MV-4-11 (cell line): ENCODE results near the gene R3HDM2.

Experiments used
- DNase-seq: peaks from one replicate; lab custom pipeline; 2025; lab: John Stamatoyannopoulos, UW

R3HDM2 gene

DNA sequence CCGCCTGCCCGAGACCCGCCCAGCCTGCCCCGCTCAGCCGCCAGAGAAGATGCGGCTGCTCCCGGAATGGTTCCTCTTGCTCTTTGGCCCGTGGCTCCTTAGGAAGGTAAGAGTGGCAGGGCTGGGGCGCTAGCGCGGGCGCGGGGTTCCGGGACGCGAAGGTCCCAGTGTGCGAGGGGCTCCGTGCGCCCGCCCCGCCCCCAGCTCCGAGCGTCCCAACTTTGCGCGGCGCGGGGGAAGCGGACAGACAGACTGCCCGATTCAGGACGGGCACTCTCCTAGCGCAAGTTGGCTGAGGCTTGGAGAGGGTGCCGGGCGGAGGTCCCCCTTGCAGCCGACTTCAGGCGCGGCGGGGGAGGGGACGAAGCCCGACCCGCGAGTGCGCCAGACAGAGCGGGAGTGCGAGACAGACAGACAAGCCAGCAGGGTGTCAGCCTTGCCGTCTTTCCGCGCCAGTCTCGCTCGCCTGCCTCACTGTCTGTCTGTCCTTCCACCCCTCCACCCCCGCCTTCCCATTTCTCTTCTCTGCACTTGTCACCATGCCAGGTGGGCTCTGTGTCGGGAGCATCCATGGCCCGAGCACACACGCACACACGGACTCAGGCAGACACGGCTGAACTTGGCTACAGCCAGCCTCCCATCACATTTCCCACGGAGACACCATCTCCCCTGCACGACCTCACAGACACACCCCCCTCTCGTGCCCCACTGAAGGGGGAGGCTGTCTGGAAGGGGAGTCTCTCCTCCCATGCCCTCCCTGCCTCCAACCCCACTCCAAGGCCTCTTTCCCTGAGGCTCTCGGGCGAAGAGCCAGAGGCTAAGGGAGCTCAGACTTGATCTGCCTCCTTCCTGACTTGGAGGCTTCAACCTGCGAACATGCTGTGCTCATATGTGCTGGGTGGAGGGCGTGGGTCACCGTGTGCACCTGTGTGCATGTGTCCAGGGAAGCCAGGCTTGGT lies 213.6 kb downstream of the R3HDM2 start:
- no peak for DNase-seq

DNA sequence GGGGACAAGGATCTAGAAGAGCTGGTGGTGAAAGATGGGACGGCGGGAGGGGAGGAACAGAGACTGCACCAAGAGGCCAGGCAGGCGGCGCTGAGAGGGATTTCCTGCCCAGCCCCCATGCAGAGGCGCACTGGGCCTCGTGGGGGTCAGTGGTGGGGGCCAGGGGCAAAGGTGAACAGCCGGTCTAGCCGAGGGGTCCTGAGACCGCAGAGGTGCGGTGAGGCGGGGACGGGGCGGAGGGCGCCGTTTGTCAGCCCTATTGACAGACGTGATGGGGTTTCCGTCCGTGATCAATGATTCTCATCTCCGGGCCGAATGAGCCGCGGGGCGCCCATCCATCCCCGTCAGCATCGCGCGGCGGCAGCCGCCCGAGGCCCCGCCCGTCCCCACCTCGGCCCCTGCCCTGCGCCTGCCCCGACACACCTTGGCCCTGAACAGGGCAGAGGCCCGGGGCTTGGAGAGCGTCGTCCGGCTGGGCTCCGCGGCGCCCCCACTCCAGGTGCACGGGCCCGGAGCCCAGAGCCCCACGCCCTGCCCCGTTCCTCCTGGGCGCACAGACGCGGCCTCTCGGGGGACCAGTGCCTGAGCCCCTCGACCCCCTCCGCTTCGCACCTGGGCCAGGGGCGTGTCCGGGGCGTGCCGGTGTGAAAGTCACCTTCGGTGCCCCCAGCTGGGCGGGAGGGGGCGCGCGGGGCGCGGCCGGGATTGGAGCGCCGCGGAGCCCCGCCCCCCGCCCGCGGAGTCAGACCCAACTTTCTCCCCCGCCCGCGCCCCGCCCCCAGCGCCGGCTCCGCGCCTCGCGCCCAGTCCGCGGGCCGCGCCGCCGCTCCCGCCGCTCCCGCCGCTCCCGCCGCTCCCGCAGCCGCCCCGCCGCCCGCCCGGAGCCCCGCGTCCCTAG lies 214.6 kb downstream of the R3HDM2 start, which contains the start of gene NXPH4:
TSS of gene NXPH4 (plus strand) at position 781 of the 898 bp plus-strand sequence. CDS start 176 bp downstream, outside the sequence.
- DNase-seq, result no peak

DNA sequence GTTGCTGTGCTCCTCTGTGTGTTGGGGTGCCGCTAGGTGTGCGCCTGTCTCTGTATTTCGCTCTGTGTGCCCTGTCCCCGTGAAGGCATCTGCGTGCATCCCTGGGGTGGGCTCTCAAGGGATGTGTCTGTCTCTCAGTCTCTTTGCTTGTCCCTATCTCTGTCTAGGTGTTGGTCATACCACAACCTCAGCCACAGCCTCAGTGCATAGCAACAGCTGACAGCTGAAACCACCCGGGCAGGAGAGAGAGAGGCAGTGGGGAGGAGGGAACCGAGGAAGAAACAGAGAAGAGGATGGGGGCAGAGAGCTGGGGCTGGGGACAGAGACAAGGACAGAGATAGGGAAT lies 215.2 kb downstream of the R3HDM2 start:
- DNase-seq, result no peak

DNA sequence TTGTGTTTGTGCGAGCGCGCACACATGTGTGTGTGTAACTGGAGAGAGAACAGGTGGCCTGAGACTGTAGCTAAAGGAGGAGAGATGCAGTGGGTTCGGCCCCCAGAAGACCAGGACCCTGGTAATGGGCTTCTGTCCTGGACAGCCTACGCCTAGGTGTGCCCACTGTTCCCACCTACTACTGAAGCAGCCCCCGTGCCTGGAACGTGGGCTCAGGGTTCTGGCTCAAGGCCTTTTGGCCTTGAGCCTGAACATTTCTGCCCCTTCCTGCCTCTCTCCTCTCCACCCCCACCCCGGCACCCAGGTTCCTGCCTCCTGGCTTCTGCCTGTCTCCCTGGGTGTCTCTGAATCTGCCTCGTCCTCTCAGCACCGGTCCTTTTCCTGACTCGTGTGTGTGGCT lies 215.8 kb downstream of the R3HDM2 start:
- no peak for DNase-seq

DNA sequence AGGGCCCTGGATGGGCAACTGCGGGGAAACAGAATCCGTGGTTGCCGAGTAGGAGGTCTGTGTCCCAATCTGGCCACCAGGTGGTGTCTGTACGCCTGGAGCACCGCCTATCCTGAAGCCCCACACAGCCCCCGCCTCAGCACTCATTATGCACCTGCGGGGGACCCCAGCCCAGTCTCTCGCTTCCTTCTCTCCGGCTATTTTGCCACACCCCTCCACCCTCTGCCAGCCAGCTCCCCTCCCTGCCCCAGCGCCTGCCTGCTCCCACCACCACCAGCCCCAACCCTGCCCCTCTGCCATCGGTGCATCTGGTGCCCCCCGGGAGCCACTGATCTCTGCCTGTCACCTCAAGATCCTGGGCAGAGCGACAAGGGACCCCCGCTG lies 216.5 kb downstream of the R3HDM2 start:
- DNase-seq, result peak; percentile 41

DNA sequence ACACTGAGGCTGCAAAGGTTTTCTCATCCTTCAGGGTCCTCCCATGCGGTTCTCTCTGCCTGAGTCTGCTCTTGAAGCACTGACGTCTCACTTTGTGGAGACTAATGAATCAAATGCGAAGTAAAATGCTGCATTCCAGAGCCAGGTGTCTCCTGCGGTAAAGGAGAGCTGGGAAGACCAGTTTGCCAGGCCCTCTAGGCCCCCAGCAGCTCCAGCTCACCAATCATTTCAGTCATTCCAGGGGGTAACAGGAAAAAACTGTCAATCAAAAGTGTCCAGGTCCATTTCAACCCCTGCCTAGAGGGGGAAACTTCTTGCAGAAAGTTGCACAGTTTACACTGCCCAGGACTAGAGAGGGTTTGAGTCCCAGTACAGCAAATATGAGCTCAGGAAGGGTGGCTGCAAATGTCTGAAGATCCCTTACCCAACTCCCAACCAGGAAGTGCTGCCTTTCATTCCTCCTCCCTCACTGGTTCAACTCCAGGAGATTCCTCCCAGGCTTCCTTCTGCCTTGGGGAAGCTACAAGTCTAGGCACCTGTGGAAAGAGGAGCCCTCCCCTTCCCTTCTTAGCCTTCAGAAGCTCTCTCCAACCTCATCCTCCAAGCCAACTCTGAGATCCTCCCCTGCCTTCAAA lies 217.0 kb downstream of the R3HDM2 start:
- DNase-seq, result no peak

DNA sequence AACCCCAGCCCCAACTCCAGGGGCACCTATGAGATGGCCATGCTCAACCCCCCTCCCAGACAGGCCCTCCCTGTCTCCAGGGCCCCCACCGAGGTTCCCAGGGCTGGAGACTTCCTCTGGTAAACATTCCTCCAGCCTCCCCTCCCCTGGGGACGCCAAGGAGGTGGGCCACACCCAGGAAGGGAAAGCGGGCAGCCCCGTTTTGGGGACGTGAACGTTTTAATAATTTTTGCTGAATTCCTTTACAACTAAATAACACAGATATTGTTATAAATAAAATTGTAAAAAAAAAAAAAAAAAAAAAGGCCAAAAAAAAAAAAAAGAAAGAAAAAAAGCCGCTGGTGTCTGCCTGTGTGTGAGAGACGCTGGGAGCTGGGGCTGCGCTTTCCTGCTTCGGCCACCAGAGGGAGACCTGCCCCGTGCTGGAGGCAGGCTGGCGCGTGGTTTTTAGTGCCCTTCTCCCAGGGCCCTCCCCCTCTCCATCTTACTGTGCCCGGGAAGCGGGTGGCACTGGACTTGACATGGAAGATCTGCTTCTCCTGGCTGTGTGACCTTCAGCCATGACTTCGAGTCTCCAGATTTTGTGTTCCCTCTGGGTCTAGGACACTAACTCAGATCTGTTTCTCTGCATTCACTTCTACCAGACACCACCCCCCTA lies 217.7 kb downstream of the R3HDM2 start:
- peak; percentile 68 for DNase-seq

DNA sequence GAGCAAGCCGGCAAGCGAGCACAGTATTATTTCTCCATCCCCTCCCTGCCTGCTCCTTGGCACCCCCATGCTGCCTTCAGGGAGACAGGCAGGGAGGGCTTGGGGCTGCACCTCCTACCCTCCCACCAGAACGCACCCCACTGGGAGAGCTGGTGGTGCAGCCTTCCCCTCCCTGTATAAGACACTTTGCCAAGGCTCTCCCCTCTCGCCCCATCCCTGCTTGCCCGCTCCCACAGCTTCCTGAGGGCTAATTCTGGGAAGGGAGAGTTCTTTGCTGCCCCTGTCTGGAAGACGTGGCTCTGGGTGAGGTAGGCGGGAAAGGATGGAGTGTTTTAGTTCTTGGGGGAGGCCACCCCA lies 218.2 kb downstream of the R3HDM2 start:
- DNase-seq, result no peak

DNA sequence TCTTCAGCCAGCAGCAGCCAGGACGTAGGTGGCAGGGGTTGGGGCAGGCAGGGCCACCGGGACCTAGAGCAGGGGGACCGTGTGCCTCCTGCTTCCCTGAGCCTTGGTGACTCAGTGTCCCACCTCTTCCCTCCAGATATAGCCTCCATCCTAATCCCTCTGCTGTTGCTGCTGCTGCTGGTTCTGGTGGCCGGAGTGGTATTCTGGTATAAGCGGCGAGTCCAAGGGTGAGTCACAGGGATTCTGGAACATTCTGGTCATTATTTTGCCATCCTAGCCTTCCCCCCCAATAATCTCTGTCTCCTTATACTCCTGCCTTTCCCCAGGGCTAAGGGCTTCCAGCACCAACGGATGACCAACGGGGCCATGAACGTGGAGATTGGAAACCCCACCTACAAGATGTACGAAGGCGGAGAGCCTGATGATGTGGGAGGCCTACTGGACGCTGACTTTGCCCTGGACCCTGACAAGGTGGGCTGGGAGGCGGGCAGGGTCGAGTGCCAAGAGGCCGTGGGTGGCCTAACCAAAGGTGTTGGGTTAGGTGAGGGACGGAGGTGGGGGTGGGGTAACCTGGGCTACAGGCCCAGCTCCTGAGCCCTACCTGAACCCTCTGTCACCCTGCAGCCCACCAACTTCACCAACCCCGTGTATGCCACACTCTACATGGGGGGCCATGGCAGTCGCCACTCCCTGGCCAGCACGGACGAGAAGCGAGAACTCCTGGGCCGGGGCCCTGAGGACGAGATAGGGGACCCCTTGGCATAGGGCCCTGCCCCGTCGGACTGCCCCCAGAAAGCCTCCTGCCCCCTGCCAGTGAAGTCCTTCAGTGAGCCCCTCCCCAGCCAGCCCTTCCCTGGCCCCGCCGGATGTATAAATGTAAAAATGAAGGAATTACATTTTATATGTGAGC lies 218.8 kb downstream of the R3HDM2 start:
- no peak for DNase-seq

DNA sequence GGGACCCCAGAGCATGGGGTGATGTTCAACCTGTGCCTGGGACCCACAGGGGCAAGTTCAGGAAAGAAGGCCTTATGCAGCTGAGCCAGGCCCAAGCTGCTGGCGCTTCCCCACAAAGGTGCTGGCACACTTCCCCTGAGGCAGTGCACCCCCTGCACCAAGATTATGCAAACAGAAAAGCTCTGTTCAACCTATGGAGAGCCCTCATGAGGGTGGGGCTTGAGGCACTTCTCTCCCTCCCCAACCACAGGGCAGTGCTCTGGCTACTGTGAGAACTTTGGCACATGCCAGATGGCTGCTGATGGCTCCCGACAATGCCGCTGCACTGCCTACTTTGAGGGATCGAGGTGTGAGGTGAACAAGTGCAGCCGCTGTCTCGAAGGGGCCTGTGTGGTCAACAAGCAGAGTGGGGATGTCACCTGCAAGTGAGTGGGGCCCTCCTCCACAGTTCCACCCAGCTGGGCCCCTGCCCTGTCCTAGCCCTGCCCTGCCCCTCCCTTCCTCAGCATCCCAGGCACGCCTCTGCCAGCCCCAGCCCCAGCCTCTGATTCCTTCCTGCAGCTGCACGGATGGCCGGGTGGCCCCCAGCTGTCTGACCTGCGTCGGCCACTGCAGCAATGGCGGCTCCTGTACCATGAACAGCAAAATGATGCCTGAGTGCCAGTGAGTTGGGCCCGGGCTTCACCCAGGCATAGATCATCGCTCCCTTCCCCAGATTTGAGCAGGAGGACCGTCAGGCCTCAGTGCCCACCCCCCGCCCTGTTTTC lies 219.7 kb downstream of the R3HDM2 start:
- peak; percentile 54 for DNase-seq

DNA sequence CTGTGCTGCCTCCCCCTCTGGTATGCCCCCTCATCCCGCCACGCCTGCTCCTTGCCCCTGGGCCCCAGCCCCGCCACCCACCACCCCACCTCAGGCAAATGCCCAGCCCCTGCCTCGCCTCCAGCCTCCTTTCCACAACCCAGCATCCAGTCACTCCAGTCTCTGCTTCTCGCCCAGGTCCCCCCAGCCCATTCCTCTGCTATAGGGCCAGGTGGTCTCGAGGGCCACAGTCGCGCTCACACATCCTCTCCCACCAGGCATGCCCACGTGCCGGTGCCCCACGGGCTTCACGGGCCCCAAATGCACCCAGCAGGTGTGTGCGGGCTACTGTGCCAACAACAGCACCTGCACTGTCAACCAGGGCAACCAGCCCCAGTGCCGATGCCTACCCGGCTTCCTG lies 220.4 kb downstream of the R3HDM2 start:
- no peak for DNase-seq

DNA sequence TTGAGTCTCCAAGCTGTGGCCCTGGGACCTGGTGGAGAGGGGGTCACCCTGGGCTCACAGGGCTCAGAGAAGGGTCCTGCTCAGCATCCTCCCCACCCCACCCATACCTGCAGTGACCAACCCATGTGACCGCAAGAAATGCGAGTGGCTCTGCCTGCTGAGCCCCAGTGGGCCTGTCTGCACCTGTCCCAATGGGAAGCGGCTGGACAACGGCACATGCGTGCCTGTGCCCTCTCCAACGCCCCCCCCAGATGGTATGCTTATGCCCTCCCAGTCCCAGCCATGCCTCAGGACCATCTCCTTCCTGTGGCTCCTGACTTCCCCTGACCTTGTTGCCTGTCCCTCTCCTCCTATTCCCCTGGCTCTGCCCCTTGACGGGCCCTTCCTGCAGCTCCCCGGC lies 220.9 kb downstream of the R3HDM2 start:
- DNase-seq, result no peak

DNA sequence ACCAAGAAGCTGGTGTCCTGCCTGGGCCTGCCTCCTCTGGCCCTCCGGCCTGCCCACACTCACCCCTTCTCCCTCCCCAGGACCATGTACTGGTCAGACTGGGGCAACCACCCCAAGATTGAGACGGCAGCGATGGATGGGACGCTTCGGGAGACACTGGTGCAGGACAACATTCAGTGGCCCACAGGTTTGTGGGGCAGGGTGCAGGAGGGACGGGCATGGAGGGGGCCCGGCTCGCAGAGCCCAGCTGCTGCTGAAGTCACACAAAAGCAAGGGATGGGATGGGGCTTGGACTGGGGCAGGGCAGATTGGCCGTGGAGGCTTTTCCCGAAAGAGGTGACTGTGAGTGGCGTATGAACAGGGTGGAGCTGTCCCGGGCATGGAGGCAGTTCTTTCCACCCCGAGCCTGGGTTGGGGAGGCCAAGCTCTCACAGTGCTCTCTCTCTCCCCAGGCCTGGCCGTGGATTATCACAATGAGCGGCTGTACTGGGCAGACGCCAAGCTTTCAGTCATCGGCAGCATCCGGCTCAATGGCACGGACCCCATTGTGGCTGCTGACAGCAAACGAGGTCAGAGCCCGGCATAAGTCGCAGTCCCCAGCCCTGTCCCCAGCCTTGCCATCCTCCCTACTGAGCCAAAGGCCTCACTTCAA lies 222.1 kb downstream of the R3HDM2 start:
- DNase-seq, result no peak

DNA sequence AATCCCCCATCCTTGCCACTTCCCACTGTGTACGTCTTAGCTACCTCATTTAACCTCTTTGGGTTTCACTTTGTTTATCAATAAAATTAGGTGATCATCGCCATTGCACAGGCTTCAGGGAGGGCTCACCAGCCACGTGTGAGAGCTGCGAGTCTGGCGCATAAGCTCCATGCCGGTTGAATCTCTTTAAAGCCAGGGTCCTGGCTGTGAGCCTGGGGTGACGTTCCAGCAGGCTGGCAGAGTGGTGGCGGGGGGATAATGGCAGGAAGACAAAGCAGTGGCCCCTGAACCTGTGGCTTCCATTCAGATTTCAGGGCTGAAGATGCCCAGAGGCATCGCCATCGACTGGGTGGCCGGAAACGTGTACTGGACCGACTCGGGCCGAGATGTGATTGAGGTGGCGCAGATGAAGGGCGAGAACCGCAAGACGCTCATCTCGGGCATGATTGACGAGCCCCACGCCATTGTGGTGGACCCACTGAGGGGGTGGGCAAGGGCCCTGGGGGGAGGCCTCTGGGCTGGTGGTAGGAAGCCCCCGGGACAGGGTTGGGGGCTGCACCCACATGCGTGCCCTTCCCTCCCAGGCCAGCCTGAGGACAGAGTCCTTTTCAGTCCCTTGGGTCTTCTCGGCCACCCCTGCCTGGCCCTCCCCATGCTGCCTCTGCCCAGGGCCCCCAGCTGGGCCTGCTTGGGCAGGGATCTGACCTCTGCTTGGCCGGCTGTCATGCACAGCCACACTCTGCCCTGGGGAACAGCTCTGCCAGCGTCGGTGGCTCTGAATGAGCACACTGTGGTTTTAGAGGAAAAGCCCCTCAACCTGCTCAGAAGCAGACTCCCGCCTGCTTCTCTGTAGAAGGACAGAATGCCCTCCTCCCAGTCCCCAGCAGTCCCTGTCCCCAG lies 222.9 kb downstream of the R3HDM2 start:
- DNase-seq, result no peak

DNA sequence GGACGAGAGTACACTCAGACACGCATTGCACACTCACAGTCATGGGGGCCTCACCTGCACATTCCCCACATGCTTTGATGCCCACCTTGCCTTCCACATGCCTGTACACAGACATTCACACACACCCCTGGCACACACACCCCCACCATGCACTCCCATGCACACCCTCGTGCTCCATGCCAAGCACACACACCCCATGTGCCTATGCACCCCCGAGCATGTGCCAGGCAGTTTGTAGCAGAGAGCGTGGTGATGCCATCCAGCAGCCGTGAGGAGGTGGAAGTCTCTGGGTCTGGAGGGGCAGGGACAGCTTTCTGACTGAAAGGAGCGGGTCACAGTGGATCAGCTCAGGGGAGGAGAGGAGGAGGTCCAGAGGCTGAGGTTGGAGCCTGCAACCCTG lies 224.9 kb downstream of the R3HDM2 start:
- DNase-seq, result no peak

DNA sequence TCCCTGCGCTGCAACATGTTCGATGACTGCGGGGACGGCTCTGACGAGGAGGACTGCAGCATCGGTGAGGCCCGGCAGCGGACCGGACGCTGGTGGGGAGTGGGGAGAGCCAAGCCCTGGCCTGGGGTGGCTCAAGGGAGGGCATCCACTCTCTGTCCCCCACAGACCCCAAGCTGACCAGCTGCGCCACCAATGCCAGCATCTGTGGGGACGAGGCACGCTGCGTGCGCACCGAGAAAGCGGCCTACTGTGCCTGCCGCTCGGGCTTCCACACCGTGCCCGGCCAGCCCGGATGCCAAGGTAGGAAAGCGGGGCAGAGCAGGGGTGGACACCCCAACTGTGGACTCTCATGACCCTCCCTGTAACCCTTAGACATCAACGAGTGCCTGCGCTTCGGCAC lies 225.7 kb downstream of the R3HDM2 start:
- DNase-seq, result no peak

DNA sequence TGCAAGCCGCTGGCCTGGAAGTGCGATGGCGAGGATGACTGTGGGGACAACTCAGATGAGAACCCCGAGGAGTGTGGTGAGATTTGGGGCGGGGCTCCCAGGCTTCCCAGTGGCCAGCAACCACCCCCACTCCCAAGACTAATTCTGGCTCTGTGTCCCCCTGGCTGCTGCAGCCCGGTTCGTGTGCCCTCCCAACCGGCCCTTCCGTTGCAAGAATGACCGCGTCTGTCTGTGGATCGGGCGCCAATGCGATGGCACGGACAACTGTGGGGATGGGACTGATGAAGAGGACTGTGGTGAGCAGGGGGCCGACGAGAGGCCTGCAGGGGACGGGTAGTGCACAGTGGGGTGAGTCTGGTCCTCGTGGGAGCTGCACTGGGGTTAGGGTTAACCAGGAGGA lies 226.4 kb downstream of the R3HDM2 start:
- no peak for DNase-seq

DNA sequence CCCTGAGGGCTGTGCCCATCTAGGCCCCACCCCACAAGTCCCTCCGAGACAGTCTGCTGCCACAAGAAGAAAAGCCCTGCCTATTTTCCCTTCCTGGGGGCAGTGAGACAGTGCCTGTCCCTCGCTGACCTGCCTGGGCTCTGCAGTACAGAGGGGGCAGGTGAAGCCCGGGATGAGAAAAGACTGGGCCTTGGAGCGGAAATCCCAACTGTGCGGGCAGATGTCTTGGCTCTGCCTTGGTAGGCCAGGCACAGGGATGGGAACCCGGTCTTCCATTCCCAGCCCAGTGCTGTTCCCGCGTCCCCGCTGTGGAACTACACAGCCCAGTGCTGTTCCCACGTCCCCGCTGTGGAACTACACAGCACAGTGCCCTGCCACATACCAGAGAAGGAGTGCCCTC lies 227.1 kb downstream of the R3HDM2 start:
- no peak for DNase-seq
